CD4-positive, alpha-beta T cell treated with Interleukin-4 for 4 hours (primary cell): ENCODE measurements around the gene ABCA3.
"Not testable (repeated sequence)": the region's sequence is repeated elsewhere in the genome, so short reads cannot be mapped to it uniquely, and the experiment has no call there.

Experiments used
- DNase-seq: peaks from one replicate; pipeline ENCODE4 v3.0.0-alpha.2; 2020

ABCA3 gene

DNA sequence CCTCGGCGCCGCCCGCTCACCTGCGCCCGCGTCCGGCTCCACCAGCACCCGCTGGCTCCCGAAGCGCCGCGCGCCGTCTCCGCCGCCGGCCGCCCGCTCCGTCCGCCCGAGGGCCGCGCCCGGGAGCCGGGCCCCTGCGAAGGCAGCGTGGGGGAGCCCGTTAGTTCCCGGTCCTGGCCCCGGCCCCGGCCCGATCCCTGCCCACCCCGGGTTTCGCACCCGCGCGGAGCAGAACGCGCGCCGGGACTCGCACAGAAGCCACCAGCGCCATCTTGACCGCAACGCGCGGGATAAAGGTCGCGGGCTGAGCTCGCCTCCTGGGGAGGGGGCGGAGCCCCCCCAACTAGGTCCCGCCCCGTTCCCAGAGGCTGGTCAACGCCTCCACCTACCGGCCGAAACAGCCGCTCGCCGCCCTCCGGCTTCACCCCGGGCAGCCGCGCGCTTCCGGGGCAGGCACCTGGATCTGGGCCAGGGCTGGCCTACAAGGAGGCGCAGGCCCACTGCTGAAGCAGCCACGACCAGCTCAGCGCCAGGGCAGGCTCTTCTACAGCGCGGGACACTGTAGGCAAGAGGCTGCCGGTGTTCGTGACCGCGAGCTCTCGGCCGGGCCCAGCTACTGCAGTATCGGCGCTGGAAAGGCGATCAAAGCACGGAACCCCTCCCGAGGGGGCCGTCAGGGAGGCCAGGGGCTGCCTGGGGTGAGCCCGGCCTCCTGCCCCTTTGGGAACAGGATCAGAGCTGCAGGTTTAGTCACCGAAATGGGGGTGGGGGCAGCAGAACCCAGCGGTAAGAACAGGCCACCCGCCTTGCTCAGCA, 89.0 kb downstream of the ABCA3 start, which contains the start of gene ECI1:
Gene ECI1 (minus strand): TSS at position 292 of the 816 bp plus-strand sequence. CDS start 21 bp downstream, at position 271.
- peak; percentile 84 for DNase-seq

DNA sequence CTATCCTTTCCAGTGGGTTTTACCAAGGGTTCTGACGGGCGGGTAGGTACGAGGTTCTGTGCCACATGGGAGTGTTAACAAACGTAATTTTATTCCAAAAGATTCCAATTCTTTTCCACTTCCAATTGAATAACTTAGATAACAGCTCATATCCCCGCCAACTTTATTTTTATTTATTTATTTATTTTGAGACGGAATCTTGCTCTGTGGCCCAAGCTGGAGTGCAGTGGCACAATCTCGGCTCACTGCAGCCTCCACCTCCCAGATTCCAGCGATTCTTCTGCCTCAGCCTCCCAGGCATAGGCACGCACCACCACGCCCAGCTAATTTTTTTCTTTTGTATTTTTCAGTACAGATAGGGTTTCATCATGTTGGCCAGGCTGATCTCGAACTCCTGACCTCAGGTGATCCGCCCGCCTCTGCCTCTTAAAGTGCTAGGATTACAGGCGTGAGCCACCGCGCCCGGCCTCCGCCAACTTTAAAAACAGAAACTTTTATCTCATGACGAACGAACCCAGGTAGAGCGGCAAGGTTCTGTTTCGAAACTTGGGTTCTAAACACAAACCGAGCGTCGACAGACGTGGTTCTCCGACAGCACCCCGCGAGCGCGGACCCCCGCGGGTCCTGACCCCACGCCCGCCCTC, 89.8 kb downstream of the ABCA3 start:
- peak; percentile 38 for DNase-seq

GRCh38 chr16:2246301-2246885, 94.1 kb downstream of the ABCA3 start:
- DNase-seq, result no peak

DNA sequence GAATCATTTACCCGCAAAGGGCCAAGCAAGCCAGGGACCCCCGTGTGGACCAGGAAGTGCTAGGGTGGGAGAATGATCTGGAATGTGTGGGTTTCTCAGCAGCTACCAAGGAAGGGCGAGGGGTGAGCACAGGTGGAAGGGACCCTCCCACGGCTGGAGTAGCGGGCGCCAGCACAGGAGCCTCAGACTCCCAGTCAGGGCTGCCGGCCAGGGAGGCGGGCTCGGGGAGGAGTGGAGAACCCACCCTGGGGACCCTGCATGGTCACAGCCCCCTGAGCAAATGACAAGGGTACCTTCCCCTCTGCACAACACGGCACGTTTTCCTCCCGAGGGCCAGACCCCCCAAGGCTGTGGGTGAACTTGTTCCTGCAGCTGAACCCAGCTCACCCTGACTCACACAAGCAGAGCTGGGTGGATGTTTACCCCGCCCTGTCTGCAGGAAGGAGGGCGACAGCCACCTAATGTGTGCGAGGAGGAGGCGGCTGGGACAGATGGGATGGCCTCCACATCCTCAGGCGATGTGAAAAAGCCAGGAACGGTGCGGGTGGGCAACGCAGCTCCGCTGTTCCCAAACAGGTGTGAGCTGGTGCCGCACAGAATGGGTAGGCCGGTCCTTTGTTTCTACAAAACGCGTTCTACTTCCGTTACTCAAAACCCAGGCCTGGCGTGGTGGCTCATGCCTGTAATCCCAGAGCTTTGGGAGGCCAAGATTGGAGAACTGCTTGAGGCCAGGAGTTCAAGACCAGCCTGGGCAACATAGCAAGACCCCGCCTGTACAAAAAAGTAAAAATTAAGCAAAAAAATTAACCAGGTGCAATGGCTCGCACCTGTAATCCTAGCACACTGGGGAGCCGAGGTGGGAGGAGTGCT, 95.4 kb downstream of the ABCA3 start:
- no peak for DNase-seq

DNA sequence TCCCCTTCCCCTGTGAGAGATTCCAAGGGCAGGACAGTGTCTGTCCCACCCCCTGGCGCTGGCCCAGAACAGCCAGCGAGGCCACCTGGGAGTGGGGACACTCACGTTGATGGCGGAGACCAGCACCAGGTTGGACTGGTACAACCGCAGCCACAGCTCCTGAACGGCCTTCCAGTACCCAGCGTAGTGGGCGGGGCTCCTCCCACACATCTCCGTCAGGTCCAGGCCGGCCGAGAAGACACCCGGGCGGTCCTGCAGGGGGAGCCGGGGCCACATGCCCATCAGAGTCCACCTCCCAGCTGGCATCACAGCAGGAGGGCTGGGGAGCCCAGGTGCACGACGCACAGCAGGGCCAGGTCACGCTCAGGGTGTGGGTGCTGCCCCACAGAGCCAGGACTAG, 96.2 kb downstream of the ABCA3 start:
- DNase-seq, result no peak

GRCh38 chr16:2243781-2244180, 96.7 kb downstream of the ABCA3 start:
- DNase-seq, result no peak

GRCh38 chr16:2243031-2243528, 97.4 kb downstream of the ABCA3 start:
- DNase-seq, result no peak

DNA sequence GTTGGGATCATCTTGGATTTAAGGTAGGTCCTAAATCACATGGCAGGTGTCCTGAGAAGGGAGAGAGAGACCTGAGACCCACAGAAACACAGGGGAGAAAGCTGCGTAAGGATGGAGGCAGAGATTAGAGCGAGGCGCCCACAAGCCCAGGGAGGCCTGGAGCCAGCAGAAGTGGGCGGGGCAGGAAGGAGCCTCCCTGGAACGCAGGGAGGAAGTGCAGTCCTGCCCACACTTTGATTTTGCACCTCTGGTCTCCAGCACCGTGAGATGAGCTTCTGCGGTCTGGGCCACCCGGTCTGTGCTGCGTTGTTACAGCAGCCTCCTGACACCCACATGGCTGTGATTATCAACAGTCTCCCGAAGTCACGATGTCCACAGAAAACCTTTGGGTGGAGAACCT, 97.9 kb downstream of the ABCA3 start:
- DNase-seq, result no peak

DNA sequence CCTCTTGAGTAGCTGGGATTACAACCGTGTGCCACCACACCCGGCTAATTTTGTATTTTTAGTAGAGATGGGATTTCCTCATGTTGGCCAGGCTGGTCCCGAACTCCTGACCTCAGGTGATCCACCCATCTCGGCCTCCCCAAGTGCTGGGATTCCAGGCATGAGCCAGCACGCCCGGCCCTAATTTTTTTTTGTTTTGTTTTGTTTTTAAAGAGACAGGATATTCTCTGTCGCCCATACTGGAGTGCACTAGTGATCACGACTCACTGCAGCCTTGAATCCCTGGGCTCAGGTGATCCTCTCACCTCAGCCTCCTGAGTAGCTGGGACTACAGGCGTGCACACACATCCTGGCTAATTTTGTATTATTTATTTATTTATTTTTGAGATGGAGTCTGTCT, 100.2 kb downstream of the ABCA3 start:
- DNase-seq, result not testable (repeated sequence)

GRCh38 chr16:2238838-2239675, 101.5 kb downstream of the ABCA3 start:
- DNase-seq, result no peak

DNA sequence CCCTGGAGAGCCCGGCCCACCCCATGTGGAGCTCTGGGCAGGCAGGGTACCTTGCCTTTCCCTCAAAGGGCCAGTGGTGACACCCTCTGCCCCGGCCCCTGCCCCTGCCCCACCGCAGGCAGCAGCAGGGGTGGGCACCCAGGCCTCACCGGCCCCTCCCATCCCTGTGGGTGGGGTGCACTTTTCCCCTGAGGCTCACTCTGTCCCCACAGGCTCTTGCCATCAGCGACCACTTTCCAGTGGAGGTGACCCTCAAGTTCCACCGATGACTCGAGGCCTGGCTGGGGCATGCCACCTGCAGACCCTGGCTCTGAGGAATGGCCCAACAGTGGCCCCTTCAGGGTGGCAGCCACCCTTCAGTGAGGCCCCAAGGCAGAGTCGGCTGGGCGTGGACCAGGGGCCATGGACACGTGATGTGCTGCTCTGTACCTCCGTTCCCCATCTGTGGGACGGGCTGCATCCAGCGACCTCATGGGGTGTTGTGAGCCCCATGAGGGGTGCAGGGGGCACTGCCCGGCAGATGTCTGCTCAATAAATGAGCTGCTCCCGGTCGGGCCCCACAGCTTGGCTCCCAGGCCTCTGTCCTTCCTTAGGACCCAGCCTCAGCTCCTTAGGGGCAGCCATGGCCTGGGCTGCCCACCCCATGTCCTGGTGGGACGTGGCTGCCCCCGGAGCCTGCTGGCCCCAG, 102.2 kb downstream of the ABCA3 start:
- DNase-seq, result no peak

GRCh38 chr16:2237493-2238149, 102.9 kb downstream of the ABCA3 start:
- DNase-seq, result no peak

DNA sequence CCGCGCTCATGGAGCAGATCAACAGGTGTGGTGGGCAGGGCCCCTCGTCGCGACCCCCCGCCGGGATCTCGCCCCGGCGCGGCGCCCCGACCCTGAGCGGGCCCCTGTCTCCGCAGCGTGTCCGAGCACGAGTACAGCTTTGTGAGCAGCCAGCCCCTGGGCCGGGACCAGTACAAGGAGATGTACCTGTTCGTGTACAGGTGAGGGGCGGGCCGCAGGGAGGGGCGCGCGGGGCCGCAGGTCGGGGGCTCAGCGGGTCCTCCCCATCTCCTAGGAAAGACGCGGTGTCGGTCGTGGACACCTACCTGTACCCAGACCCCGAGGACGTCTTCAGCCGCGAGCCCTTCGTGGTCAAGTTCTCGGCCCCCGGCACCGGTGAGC, 103.4 kb downstream of the ABCA3 start:
- DNase-seq, result no peak

DNA sequence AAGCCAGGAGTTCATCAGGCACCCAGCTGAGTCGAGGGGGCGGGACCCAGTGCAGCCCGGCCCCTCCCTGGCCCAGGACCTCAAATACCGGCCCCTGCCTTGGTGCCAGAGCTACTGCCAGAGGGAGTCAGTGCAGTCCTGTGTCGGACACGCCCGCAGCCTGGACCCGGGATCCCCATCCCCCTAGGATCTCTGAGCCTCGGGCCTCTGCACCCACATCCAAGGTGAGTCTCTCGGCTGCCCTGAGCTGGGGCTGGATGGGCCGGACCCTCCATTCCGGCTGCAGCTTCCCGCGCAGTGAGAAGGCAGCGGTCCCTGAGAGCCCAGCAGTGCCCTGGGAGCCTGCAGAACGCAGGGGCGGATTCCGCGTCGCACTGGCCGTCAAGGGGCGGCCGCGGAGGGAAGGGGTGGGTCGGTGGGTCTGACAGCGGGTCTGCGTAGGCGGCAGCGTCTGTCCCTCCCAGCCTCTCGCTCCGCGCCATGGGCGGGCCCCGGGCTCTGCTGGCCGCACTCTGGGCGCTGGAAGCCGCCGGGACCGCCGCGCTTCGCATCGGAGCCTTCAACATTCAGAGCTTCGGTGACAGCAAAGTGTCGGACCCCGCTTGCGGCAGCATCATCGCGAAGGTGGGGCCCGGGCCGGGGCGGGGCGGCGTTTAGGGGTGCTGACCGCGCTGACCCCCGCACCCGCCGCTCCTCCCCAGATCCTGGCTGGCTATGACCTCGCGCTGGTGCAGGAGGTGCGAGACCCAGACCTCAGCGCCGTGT, 104.0 kb downstream of the ABCA3 start, which contains the start of gene DNASE1L2:
Gene DNASE1L2 (plus strand): TSS at position 108 of the 765 bp plus-strand sequence. CDS start 373 bp downstream, at position 481.
- DNase-seq, result no peak

DNA sequence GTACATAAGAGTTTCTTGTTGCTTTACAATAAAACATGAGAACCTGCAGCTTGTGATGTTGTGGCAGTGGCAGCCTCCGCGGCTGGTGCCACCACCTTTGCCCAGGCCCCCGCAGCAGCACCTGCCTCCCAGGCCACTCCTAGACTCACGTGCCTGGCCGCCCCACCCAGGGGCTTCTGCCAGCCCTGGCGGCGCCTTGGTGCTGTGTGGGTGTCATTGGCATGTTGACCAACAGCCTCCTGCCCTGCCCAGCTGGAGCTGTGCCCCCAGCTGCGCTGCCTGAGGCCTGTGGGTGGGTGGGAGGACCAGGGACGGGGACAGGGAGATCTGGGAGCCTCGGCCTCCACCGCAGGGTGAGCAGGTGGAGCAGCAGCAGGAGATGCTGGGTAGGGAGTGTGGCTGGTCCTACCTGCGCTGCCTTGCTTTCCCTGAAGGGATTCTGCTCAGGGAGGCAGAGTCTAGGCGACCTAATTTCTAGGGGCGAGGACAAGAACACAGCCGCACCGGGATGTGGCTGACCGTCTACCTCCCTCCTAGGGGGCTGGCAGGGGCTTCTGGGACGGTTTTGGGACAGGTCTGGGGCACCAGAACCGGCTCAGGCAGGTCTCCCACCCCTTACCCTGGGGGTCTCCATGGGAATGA, 104.7 kb downstream of the ABCA3 start:
- DNase-seq, result no peak

GRCh38 chr16:2235234-2235651, 105.3 kb downstream of the ABCA3 start:
- no peak for DNase-seq

GRCh38 chr16:2234813-2235170, 105.7 kb downstream of the ABCA3 start:
- no peak for DNase-seq

GRCh38 chr16:2233872-2234812, 106.4 kb downstream of the ABCA3 start:
- no peak for DNase-seq
